Measurements from ENCODE around the gene FAM222B. TPM values are rescaled to one million over a fixed set of nuclear protein-coding genes. Genes with fewer than 3 reads are reported as not detected.
"Not testable (repeated sequence)": the region's sequence is repeated elsewhere in the genome, so short reads cannot be mapped to it uniquely, and the experiment has no call there.

FAM222B gene
- total RNA-seq, 1 donor from 2014 or later, result 24.3 TPM

DNA sequence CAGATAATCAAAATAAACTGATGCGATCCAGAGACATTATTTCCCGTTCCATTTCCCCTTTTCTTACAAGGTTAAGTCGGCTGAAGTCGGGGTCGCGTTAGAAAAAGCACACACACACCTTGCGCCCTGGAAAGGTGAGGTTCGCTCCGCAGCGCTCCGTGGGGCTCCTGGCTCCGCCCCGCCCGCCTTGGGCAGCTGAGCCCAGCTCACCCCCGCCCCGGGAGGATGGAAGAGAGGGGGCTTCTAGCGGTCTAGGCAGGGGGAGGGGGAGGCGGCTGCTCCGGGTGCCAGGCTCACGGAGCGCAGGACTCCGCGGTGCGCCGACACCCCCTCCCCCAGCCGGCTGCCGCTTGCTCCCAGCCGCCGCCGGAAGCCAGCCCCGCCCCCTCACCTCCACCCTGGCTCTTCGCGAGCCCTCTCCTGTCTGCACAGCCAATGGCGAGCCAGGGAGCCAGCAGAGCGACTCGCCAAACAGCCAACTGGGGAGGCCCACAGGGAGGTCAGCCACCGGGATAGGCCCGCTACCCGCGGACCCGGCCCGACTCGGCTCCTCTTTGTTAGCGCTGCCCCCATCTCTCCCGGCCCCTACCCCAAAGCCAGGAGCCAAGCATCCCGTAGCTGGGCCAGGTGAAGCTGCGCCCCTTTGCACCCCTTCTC lies 30.4 kb downstream of the FAM222B start:
- DNase-seq (ENCODE audit: low read depth), result peak; percentile 81
- Histone ChIP-seq H3K36me3 (ENCODE audit: control insufficient read depth, insufficient read depth, low read length) (no peaks in the 10 kb centered on the region), H3K4me3 (ENCODE audit: low read depth, low read length) (peak overlapping the region; percentile 55), H3K27me3 (ENCODE audit: control insufficient read depth, insufficient read depth, low read length) (no peaks in the 10 kb centered on the region)
- TF ChIP-seq, protein P1, sequence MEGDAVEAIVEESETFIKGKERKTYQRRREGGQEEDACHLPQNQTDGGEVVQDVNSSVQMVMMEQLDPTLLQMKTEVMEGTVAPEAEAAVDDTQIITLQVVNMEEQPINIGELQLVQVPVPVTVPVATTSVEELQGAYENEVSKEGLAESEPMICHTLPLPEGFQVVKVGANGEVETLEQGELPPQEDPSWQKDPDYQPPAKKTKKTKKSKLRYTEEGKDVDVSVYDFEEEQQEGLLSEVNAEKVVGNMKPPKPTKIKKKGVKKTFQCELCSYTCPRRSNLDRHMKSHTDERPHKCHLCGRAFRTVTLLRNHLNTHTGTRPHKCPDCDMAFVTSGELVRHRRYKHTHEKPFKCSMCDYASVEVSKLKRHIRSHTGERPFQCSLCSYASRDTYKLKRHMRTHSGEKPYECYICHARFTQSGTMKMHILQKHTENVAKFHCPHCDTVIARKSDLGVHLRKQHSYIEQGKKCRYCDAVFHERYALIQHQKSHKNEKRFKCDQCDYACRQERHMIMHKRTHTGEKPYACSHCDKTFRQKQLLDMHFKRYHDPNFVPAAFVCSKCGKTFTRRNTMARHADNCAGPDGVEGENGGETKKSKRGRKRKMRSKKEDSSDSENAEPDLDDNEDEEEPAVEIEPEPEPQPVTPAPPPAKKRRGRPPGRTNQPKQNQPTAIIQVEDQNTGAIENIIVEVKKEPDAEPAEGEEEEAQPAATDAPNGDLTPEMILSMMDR (IDR thresholded peaks at IDR 0.05; ENCODE audit: insufficient read depth, low read length, poor library complexity, severe bottlenecking), result no peak

DNA sequence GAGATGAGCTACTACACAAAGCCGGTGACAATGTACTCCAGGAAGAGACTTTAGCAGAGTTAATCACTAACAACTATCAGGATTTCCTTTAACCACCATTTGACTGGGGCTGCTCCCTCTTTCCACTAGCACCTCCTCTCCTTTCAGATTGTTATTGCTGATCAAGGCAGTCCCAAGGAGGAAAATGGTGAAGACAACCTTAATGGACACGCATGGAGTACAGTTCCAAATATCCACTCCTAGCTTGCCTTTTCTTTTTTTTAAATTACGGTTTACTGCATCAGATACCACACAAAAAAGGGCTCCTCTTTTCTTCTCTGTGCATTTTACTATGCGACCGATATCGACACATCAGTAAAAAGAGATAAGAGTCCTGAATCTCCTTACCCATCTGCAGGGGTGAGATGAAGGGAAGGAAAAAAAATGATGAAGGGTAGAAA lies 30.9 kb downstream of the FAM222B start:
- TF ChIP-seq, protein P1 (IDR thresholded peaks at IDR 0.05; ENCODE audit: insufficient read depth, low read length, poor library complexity, severe bottlenecking), result peak; percentile 21
- H3K27me3 ChIP-seq (ENCODE audit: control insufficient read depth, insufficient read depth, low read length), result no peaks in the 10 kb centered on the region

DNA sequence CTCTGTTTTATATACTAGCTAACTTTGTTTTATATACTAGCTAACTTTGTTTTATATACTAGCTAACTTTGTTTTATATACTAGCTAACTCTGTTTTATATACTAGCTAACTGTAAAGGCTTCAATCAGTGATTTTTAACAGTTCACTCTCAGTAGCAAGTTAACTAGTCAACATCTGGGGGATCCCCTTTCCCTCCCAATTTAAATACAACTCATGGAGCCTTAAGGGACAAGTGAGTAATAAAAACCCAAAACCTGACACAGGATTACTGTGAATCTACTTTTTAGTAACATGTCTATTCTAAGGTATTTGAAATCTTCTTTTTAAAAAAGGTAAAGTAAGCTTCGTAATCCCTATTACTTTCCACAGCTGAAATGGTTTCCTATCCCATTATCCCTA lies 32.2 kb downstream of the FAM222B start:
- Histone ChIP-seq H3K27me3 (ENCODE audit: control insufficient read depth, insufficient read depth, low read length) (no peaks in the 10 kb centered on the region), H3K4me3 (ENCODE audit: low read depth, low read length) (no peak overlapping the region), H3K36me3 (ENCODE audit: control insufficient read depth, insufficient read depth, low read length) (no peaks in the 10 kb centered on the region)
- no peak for DNase-seq (ENCODE audit: low read depth)
- TF ChIP-seq, protein P1 (IDR thresholded peaks at IDR 0.05; ENCODE audit: insufficient read depth, low read length, poor library complexity, severe bottlenecking), result no peak

More for the DNA sequence above, 30.9 kb downstream of the FAM222B start:
- no peak for DNase-seq (ENCODE audit: low read depth)
- H3K4me3 ChIP-seq (ENCODE audit: low read depth, low read length), result peak overlapping the region; percentile 55
- no peaks in the 10 kb centered on the region for H3K36me3 ChIP-seq (ENCODE audit: control insufficient read depth, insufficient read depth, low read length)

DNA sequence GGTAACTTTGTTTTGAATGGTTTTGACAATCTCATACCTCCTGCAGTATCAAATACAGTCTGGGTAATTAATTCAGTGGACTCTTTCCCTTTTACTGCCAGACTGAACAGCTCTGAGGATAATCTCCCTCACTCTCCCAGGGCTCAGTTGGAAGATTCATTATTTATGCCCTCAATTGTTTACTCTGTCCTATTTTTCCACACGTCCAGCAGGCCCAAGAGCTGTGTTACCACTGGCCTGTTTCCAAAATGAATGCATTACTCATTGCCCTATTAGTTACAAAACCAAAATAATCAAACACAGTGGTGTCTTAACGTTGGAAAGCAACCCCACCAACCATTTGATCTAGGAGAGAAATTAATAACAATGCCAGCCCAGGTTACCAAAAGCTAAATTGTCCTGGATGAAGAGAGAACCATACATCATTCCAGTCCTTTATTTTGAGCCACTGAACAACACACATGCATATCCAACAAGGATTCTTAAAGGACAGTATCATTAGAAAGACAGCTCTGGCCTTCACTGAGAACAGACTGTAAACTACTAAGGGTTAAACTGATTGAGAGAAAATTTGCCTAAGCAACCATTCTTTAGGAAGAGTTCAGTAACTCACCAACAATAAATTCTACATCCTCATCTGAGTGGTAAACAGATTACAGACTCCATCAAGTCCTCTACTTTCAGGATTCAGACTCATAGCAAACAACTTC lies 34.5 kb downstream of the FAM222B start:
- H3K36me3 ChIP-seq (ENCODE audit: control insufficient read depth, insufficient read depth, low read length), result no peaks in the 10 kb centered on the region
- DNase-seq (ENCODE audit: low read depth), result no peak
- H3K27me3 ChIP-seq (ENCODE audit: control insufficient read depth, insufficient read depth, low read length), result no peaks in the 10 kb centered on the region
- no peak overlapping the region for H3K4me3 ChIP-seq (ENCODE audit: low read depth, low read length)
- TF ChIP-seq, protein P1 (IDR thresholded peaks at IDR 0.05; ENCODE audit: insufficient read depth, low read length, poor library complexity, severe bottlenecking), result no peak

DNA sequence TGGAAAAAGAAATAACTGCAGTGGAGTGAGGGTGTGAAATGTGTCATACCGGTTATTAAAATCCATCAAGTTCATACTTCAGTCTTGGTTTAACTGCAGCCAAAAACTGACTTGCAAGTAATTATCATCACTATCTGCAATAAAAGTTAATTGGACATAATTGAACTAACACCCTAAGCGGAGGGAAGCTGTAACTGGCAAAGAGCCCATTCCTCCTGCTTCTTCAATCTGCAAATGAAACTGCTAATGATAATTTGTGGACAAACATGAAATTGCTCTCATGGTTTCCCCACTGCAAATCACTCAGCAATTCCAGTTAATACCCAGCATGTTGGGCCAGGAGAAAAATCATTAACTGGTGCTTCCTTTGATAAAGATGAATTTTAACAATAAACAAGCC lies 46.5 kb downstream of the FAM222B start:
- Histone ChIP-seq H3K36me3 (ENCODE audit: control insufficient read depth, insufficient read depth, low read length) (no peaks in the 10 kb centered on the region), H3K27me3 (ENCODE audit: control insufficient read depth, insufficient read depth, low read length) (no peaks in the 10 kb centered on the region), H3K4me3 (ENCODE audit: low read depth, low read length) (no peak overlapping the region)
- no peak for DNase-seq (ENCODE audit: low read depth)
- TF ChIP-seq, protein P1 (IDR thresholded peaks at IDR 0.05; ENCODE audit: insufficient read depth, low read length, poor library complexity, severe bottlenecking), result no peak

DNA sequence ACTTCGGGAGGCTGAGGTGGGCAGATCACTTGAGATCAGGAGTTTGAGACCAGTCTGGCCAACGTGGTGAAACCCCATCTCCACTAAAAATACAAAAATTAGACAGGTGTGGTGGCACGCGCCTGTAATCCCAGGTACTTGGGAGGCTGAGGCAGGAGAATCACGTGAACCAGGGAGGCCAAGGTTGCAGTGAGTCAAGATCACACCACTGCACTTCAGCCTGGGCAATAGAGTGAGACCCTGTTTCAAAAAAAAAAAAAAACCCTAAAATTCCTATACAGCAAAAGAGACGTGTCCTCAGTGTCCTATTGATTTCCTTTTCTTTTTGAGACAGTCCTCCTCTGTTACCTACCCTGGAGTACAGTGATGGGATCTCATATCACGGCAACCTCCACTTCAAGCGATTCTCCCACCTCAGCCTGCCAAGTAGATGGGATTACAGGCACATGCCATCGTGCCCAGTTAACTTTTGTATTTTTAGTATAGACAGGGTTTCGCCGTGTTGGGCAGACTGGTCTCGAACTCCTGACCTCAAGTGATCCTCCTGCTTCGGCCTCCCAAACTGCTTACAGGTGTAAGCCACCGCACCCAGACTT lies 47.6 kb downstream of the FAM222B start:
- DNase-seq (ENCODE audit: low read depth); H3K4me3 ChIP-seq (ENCODE audit: low read depth, low read length); H3K36me3 ChIP-seq (ENCODE audit: control insufficient read depth, insufficient read depth, low read length); H3K27me3 ChIP-seq (ENCODE audit: control insufficient read depth, insufficient read depth, low read length): not testable (repeated sequence)
